GM19025 (cell line): ENCODE data around the gene PLSCR4.

Experiments used
- ATAC-seq: cut with Tn5 transposase; IDR thresholded peaks from one replicate; pipeline ENCODE4 v1.9.1; 2021; ENCODE audit warnings: mild to moderate bottlenecking, low read depth, moderate library complexity; ENCODE audit not compliant: unreplicated experiment

PLSCR4 gene

GRCh38 chr3:146196789-146197188 lies 54.1 kb downstream of the PLSCR4 start:
- no peak for ATAC-seq

GRCh38 chr3:146195605-146196004 lies 55.3 kb downstream of the PLSCR4 start:
- ATAC-seq, result no peak

GRCh38 chr3:146195030-146195429 lies 55.9 kb downstream of the PLSCR4 start:
- no peak for ATAC-seq

- ATAC-seq, result no peak
These were observed 59.9 kb downstream of the PLSCR4 start for GRCh38 chr3:146191051-146191450.

DNA sequence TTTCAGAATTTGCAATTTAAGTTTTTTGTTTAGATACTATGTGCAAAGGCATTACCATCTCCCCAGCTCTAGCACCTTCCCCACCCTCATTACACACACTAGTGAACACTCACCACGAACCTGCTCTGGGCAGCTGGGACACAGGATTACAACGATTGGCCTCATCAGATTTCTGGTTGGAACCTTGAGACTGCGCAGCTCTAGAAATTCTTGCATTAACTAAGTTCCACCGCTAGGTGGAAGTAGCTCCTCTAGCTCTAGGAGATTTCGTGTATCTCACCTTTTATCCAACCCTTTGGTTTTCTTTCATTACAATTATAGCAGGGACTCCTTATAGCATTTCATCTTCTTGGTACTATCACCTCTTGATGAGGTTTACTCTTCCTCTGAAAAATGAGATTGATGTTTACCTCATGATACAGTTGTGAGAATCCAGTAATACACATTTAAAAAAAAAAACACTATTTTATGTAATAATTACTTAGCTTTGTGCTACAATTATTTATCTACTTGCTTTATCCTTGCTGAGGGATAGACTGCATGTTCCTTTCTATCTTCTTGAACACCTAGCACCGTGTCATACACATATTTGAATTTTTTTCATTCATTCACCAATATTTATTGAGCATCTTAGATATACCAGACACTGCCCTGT lies 61.3 kb downstream of the PLSCR4 start:
- peak; percentile 89 for ATAC-seq

GRCh38 chr3:146187334-146187950 lies 63.5 kb downstream of the PLSCR4 start:
- ATAC-seq, result no peak

GRCh38 chr3:146184241-146185015 lies 66.5 kb downstream of the PLSCR4 start:
- ATAC-seq, result no peak

GRCh38 chr3:146181216-146181615 lies 69.7 kb downstream of the PLSCR4 start:
- no peak for ATAC-seq

DNA sequence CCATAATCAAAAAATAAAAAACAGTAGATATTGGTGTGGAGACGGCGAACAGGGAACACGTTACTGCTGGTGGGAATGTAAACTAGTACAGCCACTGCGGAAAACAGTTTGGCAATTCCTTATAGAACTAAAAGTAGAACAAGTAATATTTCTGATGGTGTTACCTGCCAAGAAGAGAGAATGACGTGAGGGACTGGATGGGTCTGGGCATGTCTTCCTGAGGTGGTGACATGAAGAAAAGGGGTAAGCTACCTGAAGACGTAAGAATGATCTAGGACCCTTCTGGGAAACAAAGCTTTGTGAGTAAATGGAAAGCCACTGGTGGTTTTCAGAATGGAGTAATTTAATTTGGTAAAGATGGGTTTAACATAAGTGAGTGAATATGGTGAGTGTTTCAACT lies 70.5 kb downstream of the PLSCR4 start:
- no peak for ATAC-seq

- ATAC-seq, result no peak
These were observed 72.8 kb downstream of the PLSCR4 start for GRCh38 chr3:146178006-146178689.

DNA sequence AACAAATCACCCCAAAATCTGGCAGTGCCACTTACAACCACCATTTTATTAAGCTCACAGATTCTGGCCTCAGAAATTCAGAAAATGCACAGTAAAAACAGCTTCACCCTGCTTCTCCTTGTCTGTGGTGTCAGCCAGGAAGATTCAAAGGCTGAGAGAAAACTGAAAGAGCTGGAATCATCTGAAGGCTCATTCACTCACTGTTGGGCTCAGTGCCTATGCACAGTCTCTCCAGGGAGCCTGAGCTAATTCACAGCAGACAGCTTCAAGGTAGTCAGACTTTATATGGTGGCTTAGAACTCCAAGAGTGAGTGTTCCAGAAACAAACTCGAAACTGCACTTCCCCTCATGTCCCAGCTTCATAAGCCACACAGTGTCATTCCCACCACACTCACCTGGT lies 73.4 kb downstream of the PLSCR4 start:
- ATAC-seq, result no peak

GRCh38 chr3:146177072-146177471 lies 73.8 kb downstream of the PLSCR4 start:
- no peak for ATAC-seq

- no peak for ATAC-seq
These were observed 78.3 kb downstream of the PLSCR4 start for GRCh38 chr3:146172586-146172985.

GRCh38 chr3:146170591-146170990 lies 80.3 kb downstream of the PLSCR4 start:
- ATAC-seq, result no peak

GRCh38 chr3:146169891-146170290 lies 81.0 kb downstream of the PLSCR4 start:
- no peak for ATAC-seq

GRCh38 chr3:146166826-146167225 lies 84.1 kb downstream of the PLSCR4 start:
- no peak for ATAC-seq

DNA sequence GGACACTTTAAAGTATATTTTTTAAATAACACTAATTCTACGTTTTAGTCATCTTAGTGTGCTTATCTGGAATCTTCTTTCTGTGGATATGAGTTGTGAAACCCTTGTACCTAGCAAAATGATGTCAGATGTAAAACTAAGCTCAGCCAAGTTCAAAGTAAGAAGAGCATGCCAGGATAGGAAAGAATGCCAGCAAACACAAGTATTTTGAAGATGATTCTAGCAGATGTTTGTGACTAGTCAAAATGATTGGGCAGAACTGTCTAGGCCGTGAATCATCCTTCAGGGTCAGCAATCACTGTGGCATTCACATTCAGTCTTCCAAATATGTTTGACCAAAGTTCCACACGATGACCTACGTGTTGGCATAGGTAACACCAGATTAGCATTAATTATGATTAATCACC lies 84.5 kb downstream of the PLSCR4 start:
- no peak for ATAC-seq

DNA sequence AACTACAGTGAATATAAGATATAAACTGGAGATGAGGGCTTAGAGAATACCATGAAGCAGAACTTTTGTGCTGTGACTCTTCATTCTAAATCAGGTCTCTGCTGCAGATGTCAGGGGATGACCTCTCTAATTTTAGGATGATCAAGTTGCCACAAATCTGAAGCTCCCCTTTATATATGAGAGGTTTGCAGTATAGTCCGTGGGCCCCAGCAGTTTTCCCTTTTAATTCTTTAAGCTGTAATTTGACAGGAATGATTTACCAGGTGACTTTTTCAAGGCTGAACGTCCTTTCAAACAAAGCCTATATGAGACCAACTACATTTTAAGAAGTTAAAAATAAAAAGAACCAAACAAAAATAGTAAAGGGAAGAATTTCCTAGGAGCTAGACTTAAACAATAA lies 85.0 kb downstream of the PLSCR4 start:
- ATAC-seq, result no peak

DNA sequence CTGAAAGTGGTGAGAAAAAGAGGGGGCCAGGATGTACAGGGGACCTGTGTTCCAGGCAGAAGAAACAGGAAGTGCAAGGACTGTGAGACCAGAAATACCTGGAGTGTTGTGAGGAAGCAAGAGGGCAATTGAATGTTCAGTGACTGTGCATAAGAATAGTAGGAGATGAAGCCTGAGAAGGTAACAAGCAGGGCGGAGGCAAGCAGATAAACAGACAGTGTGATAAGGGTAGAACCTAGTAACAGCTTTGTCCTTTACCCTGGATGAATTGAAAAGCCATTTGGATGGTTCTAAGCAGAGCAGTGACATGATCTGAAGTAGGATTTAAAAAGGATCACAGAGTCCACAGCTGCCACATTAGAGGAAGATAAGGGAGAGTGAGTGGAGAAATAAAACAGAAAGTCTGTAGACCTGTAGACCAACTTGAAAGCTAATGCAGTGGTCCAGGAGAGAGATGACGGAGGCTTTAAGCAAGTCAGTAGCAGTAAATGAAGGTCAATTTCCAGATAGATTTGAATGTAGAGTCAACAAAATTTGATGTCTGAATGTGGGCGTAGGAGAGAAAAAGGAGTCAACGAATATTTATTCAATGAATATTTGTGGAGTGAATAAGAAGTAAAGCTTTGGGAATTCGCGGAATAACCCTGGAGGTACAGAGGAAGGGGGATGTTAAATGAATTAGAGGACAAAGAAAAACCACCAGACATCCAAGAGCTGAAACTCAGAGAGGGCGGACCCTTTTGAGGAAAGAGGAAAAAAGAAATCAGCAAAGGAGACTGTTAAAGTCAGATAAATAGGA lies 85.7 kb downstream of the PLSCR4 start:
- no peak for ATAC-seq

DNA sequence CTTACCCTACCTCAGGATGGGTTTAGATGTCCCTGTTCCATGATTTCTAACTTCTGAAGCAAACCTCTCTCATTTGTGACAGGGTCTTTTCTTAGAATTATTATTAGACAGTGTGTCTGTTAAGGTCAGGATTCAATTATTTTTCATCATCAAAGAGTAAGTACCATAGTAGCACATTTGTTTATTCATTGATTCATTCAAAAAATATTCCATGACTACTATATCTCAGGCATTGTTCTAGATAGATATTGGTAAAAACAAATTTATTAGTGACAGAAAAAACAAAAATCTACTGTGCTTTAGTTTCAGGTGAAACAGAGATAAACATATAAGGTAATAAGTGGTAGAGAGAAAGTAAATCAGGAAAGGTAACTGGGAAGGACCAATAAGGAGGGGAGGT lies 86.4 kb downstream of the PLSCR4 start:
- no peak for ATAC-seq
